Bronchial epithelial cell (primary cell): ENCODE measurements around the gene MYBPHL. TPM values are rescaled to one million over a fixed set of nuclear protein-coding genes. Genes with fewer than 3 reads are reported as not detected.

Source experiments
- DNase-seq: peaks from one replicate; pipeline ENCODE4 v3.0.0-alpha.2; 2010; ENCODE audit warnings: low read depth
- FAIRE-seq: peaks from 2 replicates; lab custom pipeline; 2011; peaks lifted over from hg19 to GRCh38; lab: Jason Lieb, UNC
- H3K27me3 ChIP-seq: 2 replicates; pipeline ENCODE4 v1.5.1; 2011; ENCODE audit warnings: low read length; ENCODE audit not compliant: control insufficient read depth, insufficient read depth
- H3K36me3 ChIP-seq: 2 replicates; pipeline ENCODE4 v1.5.1; 2011; ENCODE audit warnings: low read length; ENCODE audit not compliant: control insufficient read depth, insufficient read depth
- H3K4me3 ChIP-seq: 2 replicates; pipeline ENCODE4 v1.5.1; 2011; ENCODE audit warnings: mild to moderate bottlenecking, low read depth, low read length, control low read depth
- CTCF ChIP-seq: IDR thresholded peaks from 2 replicates; pipeline ENCODE4 v1.5.1; 2011; ENCODE audit warnings: mild to moderate bottlenecking, moderate library complexity, low read length, control low read depth, inconsistent platforms; ENCODE audit not compliant: insufficient read depth, severe bottlenecking
- total RNA-seq: library from RNA; depleted of rRNA; stranded (reverse); fragments of >200 nt; gene quantifications from 2 replicates; pipeline ENCODE4 v1.2.1, GENCODE V29; 2014

Gene MYBPHL
- total RNA-seq, 1 donor from 2014 or later: 0.26 TPM

DNA sequence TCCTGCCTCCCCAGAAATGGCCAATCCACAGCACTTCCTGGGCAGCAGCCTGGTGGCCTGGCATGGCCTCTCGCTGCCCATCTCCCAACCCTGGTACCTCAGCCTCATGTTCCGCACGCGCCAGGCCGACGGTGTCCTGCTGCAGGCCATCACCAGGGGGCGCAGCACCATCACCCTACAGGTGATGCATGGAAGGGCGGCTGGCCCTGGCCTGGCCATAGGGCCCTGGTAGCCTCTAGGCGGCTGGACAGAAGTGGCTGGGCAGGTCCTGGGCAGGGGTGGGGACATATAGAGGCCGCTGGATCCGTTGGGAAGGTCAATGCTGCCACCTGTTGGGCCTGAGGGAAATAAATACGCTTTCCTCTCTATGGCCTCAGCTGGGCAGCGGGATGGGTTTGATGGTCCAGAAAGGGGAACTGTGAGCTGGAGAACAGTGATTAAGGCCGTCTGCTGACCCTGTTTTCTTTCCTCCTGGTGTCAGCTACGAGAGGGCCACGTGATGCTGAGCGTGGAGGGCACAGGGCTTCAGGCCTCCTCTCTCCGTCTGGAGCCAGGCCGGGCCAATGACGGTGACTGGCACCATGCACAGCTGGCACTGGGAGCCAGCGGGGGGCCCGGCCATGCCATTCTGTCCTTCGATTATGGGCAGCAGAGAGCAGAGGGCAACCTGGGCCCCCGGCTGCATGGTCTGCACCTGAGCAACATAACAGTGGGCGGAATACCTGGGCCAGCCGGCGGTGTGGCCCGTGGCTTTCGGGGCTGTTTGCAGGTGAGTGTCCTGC lies 43.0 kb downstream of the MYBPHL start:
- H3K4me3 ChIP-seq: no peak overlapping the region
- peak; percentile 96 for TF ChIP-seq CTCF
- DNase-seq: no peak

GRCh38 chr1:109263234-109263596 lies 43.6 kb downstream of the MYBPHL start:
- H3K27me3 ChIP-seq: no peaks in the 10 kb centered on the region
- H3K36me3 ChIP-seq: peaks cover 51% of the 10 kb centered on the region
- peak; percentile 62 for FAIRE-seq
- no peak overlapping the region for H3K4me3 ChIP-seq
- no peak for TF ChIP-seq CTCF
- peak; percentile 95 for DNase-seq

More for the DNA sequence above, 43.0 kb downstream of the MYBPHL start:
- H3K36me3 ChIP-seq: peaks cover 53% of the 10 kb centered on the region
- no peaks in the 10 kb centered on the region for H3K27me3 ChIP-seq
- peak; percentile 85 for FAIRE-seq

- no peak for DNase-seq
- FAIRE-seq: no peak
- Histone ChIP-seq H3K36me3 (peaks cover 45% of the 10 kb centered on the region), H3K4me3 (no peak overlapping the region), H3K27me3 (no peaks in the 10 kb centered on the region)
- TF ChIP-seq CTCF: no peak
Measured at GRCh38 chr1:109262231-109263055, 44.4 kb downstream of the MYBPHL start.

DNA sequence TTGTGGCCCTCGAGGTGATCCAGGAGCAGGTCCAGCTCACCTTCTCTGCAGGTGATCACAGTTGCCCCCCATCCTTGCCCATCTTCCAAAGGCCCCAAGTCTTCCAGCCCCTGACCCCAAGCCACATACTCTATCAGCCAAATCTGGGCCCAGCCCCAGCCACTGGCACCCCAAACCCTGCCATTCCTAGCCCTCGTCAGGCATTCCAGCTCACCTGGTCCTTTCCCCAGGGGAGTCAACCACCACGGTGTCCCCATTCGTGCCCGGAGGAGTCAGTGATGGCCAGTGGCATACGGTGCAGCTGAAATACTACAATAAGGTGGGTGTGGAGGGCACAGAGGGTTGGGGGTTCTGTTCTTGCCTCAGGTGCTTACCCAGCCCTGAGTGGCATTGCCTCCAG lies 45.2 kb downstream of the MYBPHL start:
- H3K36me3 ChIP-seq: peaks cover 40% of the 10 kb centered on the region

GRCh38 chr1:109261006-109261405 lies 45.8 kb downstream of the MYBPHL start:
- DNase-seq (no peak), FAIRE-seq (no peak)
- peaks cover 37% of the 10 kb centered on the region for H3K36me3 ChIP-seq
- no peak for TF ChIP-seq CTCF
- no peak overlapping the region for H3K4me3 ChIP-seq
- H3K27me3 ChIP-seq: no peaks in the 10 kb centered on the region

More for the DNA sequence above, 45.2 kb downstream of the MYBPHL start:
- DNase-seq (no peak), FAIRE-seq (no peak)
- H3K4me3 ChIP-seq: no peak overlapping the region
- H3K27me3 ChIP-seq: no peaks in the 10 kb centered on the region
- no peak for TF ChIP-seq CTCF
